ENCODE results near the gene STX8.

- TF ChIP-seq POLR2AphosphoS5 (IDR thresholded peaks at IDR 0.05; ENCODE audit: low read depth, low read length) (no peak), TAF1 (IDR thresholded peaks at IDR 0.05; ENCODE audit: borderline replicate concordance, insufficient read depth, low read length) (no peak), REST (IDR thresholded peaks at IDR 0.05; ENCODE audit: insufficient read depth in 1 of 2, low read depth in 2 of 2, low read length in 2 of 2) (no peak)
Measured at GRCh38 chr17:9343516-9343915, 232.1 kb downstream of the STX8 start.
